ENCODE measurements around the gene CNOT8. TPM values are rescaled to one million over a fixed set of nuclear protein-coding genes. Genes with fewer than 3 reads are reported as not detected.

Gene CNOT8
- total RNA-seq, 1 experiment from 2014 or later = 45.0 TPM

DNA sequence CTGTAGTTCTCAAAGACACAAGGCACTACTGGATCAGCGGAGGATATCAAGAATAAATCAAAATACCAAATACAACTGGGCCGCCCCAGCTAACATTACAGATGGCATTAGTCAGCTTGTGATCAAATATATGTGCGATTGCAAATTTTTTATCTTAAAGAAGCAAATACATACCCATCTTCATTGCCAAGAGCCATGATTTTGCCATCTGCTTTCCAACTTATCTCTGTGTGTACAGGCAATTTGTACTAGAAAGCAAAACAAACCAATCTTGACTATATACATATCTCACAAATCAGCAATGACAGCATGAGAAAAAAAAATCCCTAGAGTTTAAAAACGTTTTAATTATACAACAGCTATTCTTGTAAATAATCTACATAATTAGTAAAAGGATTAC is 59.3 kb downstream of the CNOT8 start:
- no peak overlapping the region for H3K9ac ChIP-seq (ENCODE audit: low read length)
- no TSS peak for BruUV-seq (replicated peaks)

GRCh38 chr5:154923441-154924430 is 65.3 kb downstream of the CNOT8 start:
- no TSS peak for BruUV-seq (replicated peaks)
- TF ChIP-seq CEBPB (IDR thresholded peaks at IDR 0.05; ENCODE audit: low read depth) (no peak), YY1 (IDR thresholded peaks at IDR 0.05; ENCODE audit: extremely low read depth, insufficient replicate concordance, low read depth, low read length) (no peak), ZBTB33 (IDR thresholded peaks at IDR 0.05; ENCODE audit: extremely low read depth, insufficient replicate concordance, low read length) (no peak), ZFX (IDR thresholded peaks at IDR 0.05) (no peak), SRF (IDR thresholded peaks at IDR 0.05; ENCODE audit: low read depth) (no peak), ELF1 (IDR thresholded peaks at IDR 0.05; ENCODE audit: borderline replicate concordance, low read depth) (no peak), POLR2AphosphoS5 (IDR thresholded peaks at IDR 0.05; ENCODE audit: low read depth, low read length) (no peak), REST (IDR thresholded peaks at IDR 0.05; ENCODE audit: low read depth) (no peak), EZH2 (IDR thresholded peaks at IDR 0.05) (no peak)

More for the DNA sequence above, 59.3 kb downstream of the CNOT8 start:
- Histone ChIP-seq H4K20me1 (ENCODE audit: insufficient read depth) (no peaks in the 10 kb centered on the region), H3K9me2 (ENCODE audit: insufficient read depth) (no peaks in the 10 kb centered on the region), H3K4me3 (replicated peaks in 1 of 2; ENCODE audit: low read depth in 1 of 2, low read length in 2 of 2) (no peak overlapping the region), H3K4me1 (ENCODE audit: control insufficient read depth in 1 of 2, insufficient read depth in 2 of 2, low read length in 2 of 2) (no peaks in the 10 kb centered on the region), H3K27ac (ENCODE audit: low read depth, low read length) (no peak overlapping the region), H3K79me2 (ENCODE audit: insufficient read depth, low read length) (no peaks in the 10 kb centered on the region), H3K27me3 (ENCODE audit: insufficient read depth, low read length) (no peaks in the 10 kb centered on the region), H3K9me3 (ENCODE audit: control insufficient read depth in 1 of 2, insufficient read depth in 1 of 2, low read depth in 1 of 2, low read length in 2 of 2) (no peaks in the 10 kb centered on the region), H3K4me2 (ENCODE audit: low read length) (no peak overlapping the region), H3K36me3 (ENCODE audit: control insufficient read depth in 1 of 2, insufficient read depth in 2 of 2, low read length in 2 of 2) (peaks cover 49 to 58% of the 10 kb centered on the region in 2 experiments), H2AFZ (ENCODE audit: low read depth, low read length, poor library complexity, severe bottlenecking) (no peak overlapping the region)
- no peak for ATAC-seq
- ChIA-PET CTCF (no interaction called here), POLR2A (no interaction called here), RAD21 (ENCODE audit: low non-redundant PET in 1 of 2, low total read pairs in 2 of 2, uncharacterized antibody in 2 of 2, unreplicated experiment in 2 of 2) (no interaction called here)
- DNase-seq (ENCODE audit: low read depth, low spot score) = no peak
- intact Hi-C loops (cut with micrococcal nuclease) = no loop called here
- no peak for TF ChIP-seq ZNF274 (IDR thresholded peaks at IDR 0.05; ENCODE audit: low read depth, low read length)
- TF ChIP-seq EGR1 (IDR thresholded peaks at IDR 0.05; ENCODE audit: low read depth) = no peak

More at GRCh38 chr5:154923441-154924430, 65.3 kb downstream of the CNOT8 start:
- Histone ChIP-seq H3K4me3 (replicated peaks in 1 of 2; ENCODE audit: low read depth in 1 of 2, low read length in 2 of 2) (no peak overlapping the region), H3K9me3 (ENCODE audit: control insufficient read depth in 1 of 2, insufficient read depth in 1 of 2, low read depth in 1 of 2, low read length in 2 of 2) (no peaks in the 10 kb centered on the region), H2AFZ (ENCODE audit: low read depth, low read length, poor library complexity, severe bottlenecking) (no peak overlapping the region), H3K79me2 (ENCODE audit: insufficient read depth, low read length) (no peaks in the 10 kb centered on the region; the same call in 1 of the 2 replicates), H4K20me1 (ENCODE audit: insufficient read depth) (no peaks in the 10 kb centered on the region), H3K4me1 (ENCODE audit: control insufficient read depth in 1 of 2, insufficient read depth in 2 of 2, low read length in 2 of 2) (no peaks in the 10 kb centered on the region), H3K27me3 (ENCODE audit: insufficient read depth, low read length) (no peaks in the 10 kb centered on the region), H3K4me2 (ENCODE audit: low read length) (no peak overlapping the region), H3K36me3 (ENCODE audit: control insufficient read depth in 1 of 2, insufficient read depth in 2 of 2, low read length in 2 of 2) (peaks cover 49 to 58% of the 10 kb centered on the region in 2 experiments), H3K9me2 (ENCODE audit: insufficient read depth) (no peaks in the 10 kb centered on the region), H3K27ac (ENCODE audit: low read depth, low read length) (no peak overlapping the region), H3K9ac (ENCODE audit: low read length) (no peak overlapping the region)
- no peak for ATAC-seq
- intact Hi-C loops (cut with micrococcal nuclease) = no loop called here
- POLR2A ChIA-PET = no interaction called here
- no peak for DNase-seq (ENCODE audit: low read depth, low spot score)
- RAD21 ChIA-PET (ENCODE audit: low non-redundant PET in 1 of 2, low total read pairs in 2 of 2, uncharacterized antibody in 2 of 2, unreplicated experiment in 2 of 2) = no interaction called here
- CTCF ChIA-PET = no interaction called here
